Measurements from ENCODE around the gene EXOSC3. TPM values are rescaled to one million over a fixed set of nuclear protein-coding genes. Genes with fewer than 3 reads are reported as not detected.

EXOSC3 gene
- total and polyA plus RNA-seq, 2 donors (not counting 3 experiments of a cell fraction or from before 2014, with no cell fraction given): 25.0 to 38.0 TPM

- no TSS peak for BruUV-seq (replicated peaks)
- no peak overlapping the region for H2AFZ ChIP-seq (ENCODE audit: low read depth, low read length)
- dilution Hi-C loops (cut with MboI; ENCODE audit: extremely low pct_ligation_motif_present, low sequenced_read_pairs): no loop called here
- H3K79me2 ChIP-seq (ENCODE audit: control insufficient read depth, insufficient read depth, low read length): no peaks in the 10 kb centered on the region
- H3K4me3 ChIP-seq (replicated peaks in 1 of 3; ENCODE audit: insufficient read depth in 1 of 3, low read depth in 1 of 3, low read length in 3 of 3): no peak overlapping the region
- no peak overlapping the region for H3K27ac ChIP-seq (ENCODE audit: insufficient read depth, low read depth, low read length)
- no peak for TF ChIP-seq POLR2AphosphoS5 (IDR thresholded peaks at IDR 0.05; ENCODE audit: insufficient read depth, low read depth, low read length)
- no peak for TF ChIP-seq MYC (IDR thresholded peaks at IDR 0.05; ENCODE audit: low read depth, low read length)
- TF ChIP-seq EZH2 (IDR thresholded peaks at IDR 0.05; ENCODE audit: borderline replicate concordance, low read depth, low read length, severe bottlenecking): no peak
- no peak overlapping the region for H3K4me2 ChIP-seq (ENCODE audit: insufficient read depth, low read length)
- no peaks in the 10 kb centered on the region for H3K27me3 ChIP-seq (ENCODE audit: control insufficient read depth in 2 of 2, insufficient read depth in 2 of 2, low read length in 2 of 2)
- intact Hi-C loops (cut with micrococcal nuclease): no loop called here
- no peaks in the 10 kb centered on the region for H4K20me1 ChIP-seq (replicated peaks; ENCODE audit: control insufficient read depth, extremely low read depth, insufficient read depth, low read length)
- no peaks in the 10 kb centered on the region for H3K36me3 ChIP-seq (ENCODE audit: control insufficient read depth in 2 of 2, extremely low read depth in 1 of 2, insufficient read depth in 2 of 2, low read length in 2 of 2)
- H3K9ac ChIP-seq (replicated peaks; ENCODE audit: extremely low read depth, insufficient read depth, low read length): no peak overlapping the region
- peak; percentile 8 for FAIRE-seq
- CTCF ChIA-PET: interaction anchor here (1.3 kb wide), 1 partner anchor 10 kb away, joined by 3 read pairs; no protein-coding TSS in a partner anchor
- H3K9me3 ChIP-seq (replicated peaks; ENCODE audit: control insufficient read depth, insufficient read depth, low read length): no peaks in the 10 kb centered on the region
- no peak for DNase-seq (ENCODE audit: low read depth, low spot score)
- POLR2A ChIA-PET: no interaction called here
- no peaks in the 10 kb centered on the region for H3K9me1 ChIP-seq (replicated peaks; ENCODE audit: control insufficient read depth, extremely low read depth, insufficient read depth, low read length)
- H3K4me1 ChIP-seq (ENCODE audit: control insufficient read depth, extremely low read depth, insufficient read depth, low read length): no peaks in the 10 kb centered on the region
Measured at GRCh38 chr9:37760416-37761161, 24.3 kb downstream of the EXOSC3 start.

- Histone ChIP-seq H2AFZ (ENCODE audit: low read depth, low read length) (no peak overlapping the region), H3K9me1 (replicated peaks; ENCODE audit: control insufficient read depth, extremely low read depth, insufficient read depth, low read length) (no peaks in the 10 kb centered on the region), H3K4me2 (ENCODE audit: insufficient read depth, low read length) (no peak overlapping the region), H3K27ac (ENCODE audit: insufficient read depth, low read depth, low read length) (no peak overlapping the region), H3K4me3 (replicated peaks in 1 of 3; ENCODE audit: insufficient read depth in 1 of 3, low read depth in 1 of 3, low read length in 3 of 3) (no peak overlapping the region), H3K36me3 (ENCODE audit: control insufficient read depth in 2 of 2, extremely low read depth in 1 of 2, insufficient read depth in 2 of 2, low read length in 2 of 2) (no peaks in the 10 kb centered on the region), H3K4me1 (ENCODE audit: control insufficient read depth, extremely low read depth, insufficient read depth, low read length) (peaks cover 6% of the 10 kb centered on the region), H3K27me3 (ENCODE audit: control insufficient read depth in 2 of 2, insufficient read depth in 2 of 2, low read length in 2 of 2) (no peaks in the 10 kb centered on the region), H3K9ac (replicated peaks; ENCODE audit: extremely low read depth, insufficient read depth, low read length) (no peak overlapping the region), H3K79me2 (ENCODE audit: control insufficient read depth, insufficient read depth, low read length) (peaks cover 7% of the 10 kb centered on the region), H4K20me1 (replicated peaks; ENCODE audit: control insufficient read depth, extremely low read depth, insufficient read depth, low read length) (no peaks in the 10 kb centered on the region), H3K9me3 (replicated peaks; ENCODE audit: control insufficient read depth, insufficient read depth, low read length) (no peaks in the 10 kb centered on the region)
- intact Hi-C loops (cut with micrococcal nuclease) (no loop called here), dilution Hi-C loops (cut with MboI; ENCODE audit: extremely low pct_ligation_motif_present, low sequenced_read_pairs) (no loop called here)
- POLR2A ChIA-PET: no interaction called here
- no TSS peak for BruUV-seq (replicated peaks)
- DNase-seq (ENCODE audit: low read depth, low spot score): no peak
- no peak for FAIRE-seq
- TF ChIP-seq FOS (IDR thresholded peaks at IDR 0.05; ENCODE audit: borderline replicate concordance, insufficient read depth, low read length): no peak
- no peak for TF ChIP-seq JUN (IDR thresholded peaks at IDR 0.05; ENCODE audit: borderline replicate concordance, insufficient read depth, insufficient read length, low read depth)
- TF ChIP-seq GATA2 (IDR thresholded peaks at IDR 0.05; ENCODE audit: insufficient read depth, insufficient read length, low read depth, low read length): no peak
- CTCF ChIA-PET: interaction anchor here (1.9 kb wide), 1 partner anchor 10 kb away, joined by 5 read pairs; no protein-coding TSS in a partner anchor
Measured at GRCh38 chr9:37758747-37759146, 26.1 kb downstream of the EXOSC3 start.
